T47D (cell line): ENCODE measurements around the gene TUBB4B.
"Not testable (repeated sequence)": the region's sequence is repeated elsewhere in the genome, so short reads cannot be mapped to it uniquely, and the experiment has no call there.

Source experiments
- DNase-seq, 2 experiments: peaks; one replicate each; pipeline versions ENCODE4 v3.0.0 to v3.0.0-alpha.2; 2011 to 2012; ENCODE audit warnings: low read depth in 1 of 2, low spot score in 1 of 2
- JUND ChIP-seq: IDR thresholded peaks from 2 replicates; pipeline ENCODE4 v1.6.1; 2012; ENCODE audit warnings: low read depth
- in situ Hi-C: cut with HindIII; loops from 2 replicates; pipeline ENCODE4 v1.10.0; 2016; ENCODE audit warnings: low sequenced_read_pairs, low pct_unique_long_range_greater_than_20kb

TUBB4B gene

DNA sequence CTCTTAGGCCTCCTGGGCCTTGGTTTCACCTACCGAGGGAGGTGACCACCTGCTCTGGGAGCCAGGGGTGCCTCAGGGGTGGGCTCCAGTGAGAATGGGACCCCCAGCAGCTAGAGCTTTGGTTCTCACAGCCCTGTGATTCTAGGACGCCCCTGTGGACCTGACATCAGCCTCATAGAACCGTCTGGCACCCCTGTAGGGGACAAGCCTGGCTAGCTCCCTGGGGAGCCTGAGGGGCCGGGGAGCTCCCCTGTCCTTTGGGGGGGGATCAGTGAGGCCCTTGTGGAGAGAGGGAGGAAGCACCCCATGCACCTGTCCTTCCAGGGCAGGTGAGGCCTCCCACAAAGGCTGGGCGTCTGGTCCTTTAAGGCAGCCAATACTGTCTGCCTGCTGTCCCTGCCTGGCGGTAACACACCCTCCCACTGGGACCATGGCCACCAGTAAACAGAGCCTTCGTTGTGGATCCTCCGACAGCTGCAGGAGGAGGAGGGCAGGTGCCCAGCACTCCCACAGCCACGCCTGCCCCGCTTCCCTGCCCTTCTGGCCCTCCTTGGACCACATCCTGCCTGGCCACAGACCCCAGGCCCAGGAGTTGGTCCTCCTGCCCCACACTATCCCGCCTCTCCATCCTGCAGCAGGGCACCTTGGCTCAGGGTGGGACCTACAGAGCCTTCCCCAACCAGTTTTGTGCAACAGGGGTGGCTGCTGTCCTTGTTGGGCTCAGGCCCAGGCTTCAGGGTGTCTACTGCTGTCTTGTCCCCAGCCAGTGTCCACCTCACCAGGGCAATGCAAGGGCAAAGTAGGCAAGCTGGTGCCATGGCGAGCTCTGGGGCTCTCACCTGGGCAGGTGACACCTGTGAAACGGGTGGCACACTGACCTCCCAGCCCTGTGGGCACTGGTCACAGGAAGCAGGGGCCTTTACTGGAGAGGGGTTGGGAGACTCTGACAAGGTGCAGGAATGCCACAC lies 3.0 kb upstream of the TUBB4B start:
- DNase-seq: peak; percentile 58 to 85
- in situ Hi-C loops: no loop called here
- TF ChIP-seq JUND: no peak

DNA sequence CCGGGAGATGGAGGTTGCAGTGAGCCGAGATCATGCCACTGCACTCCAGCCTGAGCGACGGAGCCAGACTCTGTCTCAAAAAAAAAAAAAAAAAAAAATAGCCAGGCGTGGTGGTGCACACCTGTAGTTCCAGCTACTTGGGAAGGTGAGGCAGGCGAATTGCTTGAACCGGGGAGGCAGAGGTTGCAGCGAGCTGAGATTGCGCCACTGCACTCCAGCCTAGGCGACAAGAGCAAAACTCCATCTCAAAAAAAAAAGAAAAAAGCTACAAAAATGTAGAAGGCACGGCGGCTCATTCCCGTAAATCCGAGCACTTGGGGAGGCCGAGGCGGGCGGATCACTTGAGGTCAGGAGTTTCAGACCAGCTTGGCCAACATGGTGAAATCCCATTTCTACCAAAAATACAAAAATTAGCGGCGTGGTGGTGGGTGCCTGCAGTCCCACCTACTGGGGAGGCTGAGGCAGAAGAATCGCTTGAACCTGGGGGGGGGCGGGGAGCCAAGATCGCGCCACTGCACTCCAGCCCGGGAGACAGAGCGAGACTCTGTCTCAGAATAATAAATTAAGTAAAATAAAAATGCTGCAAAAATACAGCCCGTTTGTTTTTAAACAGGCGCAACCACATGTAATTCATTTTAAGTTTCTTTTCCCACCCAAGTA lies 1.4 kb upstream of the TUBB4B start:
- DNase-seq, in situ Hi-C loops: not testable (repeated sequence)

DNA sequence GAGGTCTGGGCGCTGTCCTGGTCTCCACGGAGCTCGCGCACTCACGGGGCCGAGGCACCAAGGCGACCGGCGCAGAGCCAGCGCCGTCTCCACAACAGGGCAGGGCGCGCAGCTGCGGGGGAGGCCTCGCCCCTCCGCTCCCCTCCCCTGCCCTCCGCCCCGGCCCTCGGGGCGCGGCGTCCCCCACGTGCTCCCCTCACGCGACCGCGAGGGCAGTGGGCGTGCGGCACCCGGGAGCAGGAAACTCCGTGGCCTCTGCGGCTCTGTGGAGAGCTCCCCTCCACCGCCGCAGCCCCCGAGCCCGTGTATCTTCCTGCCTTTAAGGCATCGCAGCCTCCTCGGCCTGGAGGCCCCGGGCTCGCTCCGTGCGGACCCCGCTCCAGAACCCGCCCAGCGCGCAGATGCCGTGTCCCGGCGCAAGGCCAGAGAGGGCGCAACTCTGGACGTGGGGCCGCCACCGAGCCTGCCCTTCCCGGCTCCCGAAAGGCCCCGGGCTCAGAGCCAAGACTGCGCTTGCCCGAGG lies 708 bp upstream of the TUBB4B start:
- no peak for TF ChIP-seq JUND
- in situ Hi-C loops: no loop called here
- peak in 1 of 2 experiments; percentile 86 for DNase-seq

DNA sequence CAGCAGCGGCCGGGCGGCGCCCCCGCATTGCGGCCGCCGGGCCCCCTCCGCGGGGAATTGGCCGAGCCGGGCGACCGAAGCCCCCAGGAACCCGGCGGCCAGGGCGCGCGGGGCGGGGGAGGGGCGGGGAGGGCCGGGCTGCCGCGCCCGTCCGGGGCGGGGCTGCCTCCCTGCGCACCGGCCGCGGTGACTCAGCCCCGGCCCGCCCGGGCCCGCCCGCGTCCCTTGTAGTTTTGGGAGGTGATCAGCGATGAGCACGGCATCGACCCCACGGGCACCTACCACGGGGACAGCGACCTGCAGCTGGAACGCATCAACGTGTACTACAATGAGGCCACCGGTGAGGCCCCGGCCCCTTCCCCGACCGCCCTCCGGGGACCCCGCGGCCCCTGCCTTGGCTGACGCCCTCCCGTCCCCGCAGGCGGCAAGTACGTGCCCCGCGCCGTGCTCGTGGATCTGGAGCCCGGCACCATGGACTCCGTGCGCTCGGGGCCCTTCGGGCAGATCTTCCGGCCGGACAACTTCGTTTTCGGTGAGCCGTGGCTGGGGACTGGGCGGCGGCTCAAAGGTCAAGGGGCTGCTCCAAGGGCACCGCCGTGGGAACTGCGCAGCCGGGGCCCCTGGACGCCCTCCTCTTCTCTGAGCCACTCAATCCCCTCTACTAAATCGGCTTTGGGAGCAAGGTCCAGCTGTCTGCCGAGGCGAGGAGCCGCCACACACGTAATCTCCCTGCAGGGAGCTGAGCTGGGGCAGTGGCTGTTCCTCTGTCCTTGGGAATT lies 592 bp downstream of the TUBB4B start:
- DNase-seq: peak in 1 of 2 experiments; percentile 59
- TF ChIP-seq JUND: no peak
- in situ Hi-C loops: no loop called here

GRCh38 chr9:137242269-137243203 lies 1.4 kb downstream of the TUBB4B start:
- DNase-seq: no peak
- in situ Hi-C loops: no loop called here

DNA sequence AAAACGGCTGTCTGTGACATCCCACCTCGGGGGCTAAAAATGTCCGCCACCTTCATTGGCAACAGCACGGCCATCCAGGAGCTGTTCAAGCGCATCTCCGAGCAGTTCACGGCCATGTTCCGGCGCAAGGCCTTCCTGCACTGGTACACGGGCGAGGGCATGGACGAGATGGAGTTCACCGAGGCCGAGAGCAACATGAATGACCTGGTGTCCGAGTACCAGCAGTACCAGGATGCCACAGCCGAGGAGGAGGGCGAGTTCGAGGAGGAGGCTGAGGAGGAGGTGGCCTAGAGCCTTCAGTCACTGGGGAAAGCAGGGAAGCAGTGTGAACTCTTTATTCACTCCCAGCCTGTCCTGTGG lies 2.2 kb downstream of the TUBB4B start:
- DNase-seq, in situ Hi-C loops: not testable (repeated sequence)

More at GRCh38 chr9:137242269-137243203, 1.4 kb downstream of the TUBB4B start:
- TF ChIP-seq JUND: no peak

- TF ChIP-seq JUND: no peak; the same call in 1 of the 2 replicates
- DNase-seq: peak in 1 of 2 experiments; percentile 51
- in situ Hi-C loops: no loop called here
Measured at GRCh38 chr9:137243626-137244485, 2.8 kb downstream of the TUBB4B start.

DNA sequence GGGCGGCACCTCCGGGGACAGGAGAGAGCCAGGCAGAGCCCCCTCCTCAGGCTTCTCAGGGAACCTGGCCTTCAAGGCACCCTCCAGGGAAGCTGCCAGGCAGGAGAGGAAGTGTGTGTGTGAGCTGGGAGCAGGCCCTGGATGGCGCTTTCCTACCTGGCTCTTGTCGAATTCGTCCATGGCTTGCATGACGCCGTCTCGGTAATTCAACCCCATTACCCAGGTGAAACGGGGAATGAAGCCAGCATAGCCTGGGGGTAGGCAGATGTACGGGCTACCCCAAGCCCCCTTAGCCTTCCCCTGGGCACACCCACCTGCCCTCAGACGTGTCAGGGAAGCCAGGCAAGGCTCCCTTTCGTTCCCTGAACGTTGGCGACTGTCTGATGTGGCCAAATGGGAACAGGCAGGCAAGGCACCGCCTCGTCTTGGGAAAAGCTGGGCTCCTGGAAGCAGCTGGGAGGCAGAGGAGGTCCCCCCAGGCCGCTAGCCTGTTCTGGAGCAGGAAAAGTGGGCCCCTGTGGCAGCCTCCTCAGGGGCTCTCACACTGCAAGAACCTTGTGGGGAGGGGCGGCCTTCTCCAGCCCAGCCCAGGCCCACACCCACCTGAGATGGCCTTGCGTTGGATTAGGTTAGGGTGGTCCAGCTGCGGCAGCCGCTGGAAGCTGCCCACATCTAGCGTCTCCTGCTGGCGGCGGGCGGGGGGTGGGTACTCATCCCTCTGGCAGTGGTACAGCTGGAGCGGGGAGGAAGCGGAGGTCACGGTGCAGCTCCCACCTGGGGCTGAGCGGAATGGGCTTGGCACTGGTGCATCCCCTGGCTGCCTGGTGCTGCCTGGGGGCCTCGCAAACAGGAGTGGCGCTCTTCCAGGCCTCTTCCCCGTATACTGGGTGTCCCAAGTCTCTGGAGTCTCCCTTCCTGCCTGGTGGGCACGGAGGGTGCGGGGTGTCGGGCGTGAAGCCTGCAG lies 3.7 kb downstream of the TUBB4B start:
- in situ Hi-C loops: no loop called here
- TF ChIP-seq JUND: no peak
- peak in 1 of 2 experiments; percentile 44 for DNase-seq

GRCh38 chr9:137245450-137246421 lies 4.6 kb downstream of the TUBB4B start:
- in situ Hi-C loops: no loop called here
- TF ChIP-seq JUND: no peak
- no peak for DNase-seq
